Embryonic facial prominence (tissue), 1 donor: ENCODE measurements around the gene CWC25.

Source experiments
- DNase-seq: peaks from one replicate; pipeline ENCODE4 v3.0.0-alpha.2; 2016; ENCODE audit errors: extremely low spot score

CWC25 gene

GRCh38 chr17:38783227-38783626 is 41.9 kb downstream of the CWC25 start:
- DNase-seq, result no peak

- no peak for DNase-seq
Measured at GRCh38 chr17:38779965-38780752, 45.0 kb downstream of the CWC25 start.

DNA sequence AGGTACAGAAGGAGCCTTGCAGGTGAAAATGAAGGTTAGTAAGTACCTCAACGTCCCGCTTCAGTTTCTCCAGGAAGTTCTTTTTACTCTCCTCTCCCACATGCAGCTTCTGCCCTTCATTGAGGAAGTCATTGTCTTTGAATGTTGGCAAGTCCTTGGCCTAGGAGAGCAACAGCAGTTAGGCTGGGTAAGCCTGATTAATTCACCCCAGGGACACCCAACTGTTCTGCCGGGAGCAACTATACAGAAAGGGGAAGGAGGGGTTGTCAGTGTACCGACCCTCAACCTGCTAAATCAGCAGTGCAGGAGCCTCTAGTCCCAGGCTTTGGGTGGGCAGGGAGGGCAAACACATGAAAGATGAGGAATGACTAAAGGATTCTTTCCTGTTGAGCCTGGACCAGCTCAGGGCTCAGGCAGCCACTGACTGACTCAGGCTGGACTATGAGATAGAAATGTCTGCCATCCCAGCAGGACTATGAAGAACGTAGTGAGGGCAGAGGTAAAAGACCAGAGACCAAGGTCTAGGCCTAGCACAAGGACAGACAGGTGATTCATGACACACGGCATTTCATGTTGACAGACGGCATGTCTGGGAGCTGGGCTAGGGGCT is 47.4 kb downstream of the CWC25 start:
- no peak for DNase-seq

GRCh38 chr17:38773258-38773657 is 51.9 kb downstream of the CWC25 start:
- no peak for DNase-seq

GRCh38 chr17:38768417-38768816 is 56.7 kb downstream of the CWC25 start:
- DNase-seq, result no peak

- no peak for DNase-seq
Measured at GRCh38 chr17:38766341-38766740, 58.8 kb downstream of the CWC25 start.

GRCh38 chr17:38762231-38762630 is 62.9 kb downstream of the CWC25 start:
- no peak for DNase-seq

DNA sequence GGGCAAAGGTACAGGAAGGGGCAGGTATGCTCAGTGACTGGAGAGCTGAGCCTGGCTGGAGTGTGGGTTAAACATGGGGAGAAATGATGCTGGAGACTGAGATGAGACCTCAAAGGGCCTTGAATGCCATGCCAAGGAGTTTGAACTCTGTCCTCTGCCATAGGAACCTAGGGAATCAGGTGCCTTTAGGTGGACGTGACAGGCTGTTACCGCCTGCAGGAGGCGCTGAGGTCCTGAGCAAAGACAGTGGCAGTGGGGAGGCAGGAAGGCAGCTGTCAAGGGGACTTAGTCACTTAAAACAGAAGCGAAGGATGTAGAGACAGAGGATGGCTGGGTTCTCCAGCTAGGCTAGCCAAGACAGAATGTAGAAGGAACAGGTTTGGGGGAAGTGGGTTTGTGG is 63.5 kb downstream of the CWC25 start:
- no peak for DNase-seq

DNA sequence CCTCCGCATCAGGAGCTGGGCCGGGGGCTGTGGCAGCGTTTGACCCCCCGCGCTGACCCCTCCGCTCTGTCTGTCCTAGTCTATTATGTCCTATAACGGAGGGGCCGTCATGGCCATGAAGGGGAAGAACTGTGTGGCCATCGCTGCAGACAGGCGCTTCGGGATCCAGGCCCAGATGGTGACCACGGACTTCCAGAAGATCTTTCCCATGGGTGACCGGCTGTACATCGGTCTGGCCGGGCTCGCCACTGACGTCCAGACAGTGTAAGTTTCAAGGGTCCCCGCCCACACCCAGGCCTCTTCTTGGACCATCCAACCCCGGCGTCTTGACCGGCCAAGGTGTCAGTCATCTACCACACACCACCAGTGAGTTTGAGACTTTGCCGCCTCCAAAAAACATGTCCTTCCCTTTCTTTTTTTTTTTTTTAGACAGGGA is 72.0 kb downstream of the CWC25 start:
- no peak for DNase-seq

- DNase-seq, result peak; percentile 98
Measured at GRCh38 chr17:38752308-38753070, 72.6 kb downstream of the CWC25 start, which contains the start of gene PSMB3. TSS of gene PSMB3 (plus strand) at chr17:38752741. CDS start at chr17:38752827, 86 bp downstream.

DNA sequence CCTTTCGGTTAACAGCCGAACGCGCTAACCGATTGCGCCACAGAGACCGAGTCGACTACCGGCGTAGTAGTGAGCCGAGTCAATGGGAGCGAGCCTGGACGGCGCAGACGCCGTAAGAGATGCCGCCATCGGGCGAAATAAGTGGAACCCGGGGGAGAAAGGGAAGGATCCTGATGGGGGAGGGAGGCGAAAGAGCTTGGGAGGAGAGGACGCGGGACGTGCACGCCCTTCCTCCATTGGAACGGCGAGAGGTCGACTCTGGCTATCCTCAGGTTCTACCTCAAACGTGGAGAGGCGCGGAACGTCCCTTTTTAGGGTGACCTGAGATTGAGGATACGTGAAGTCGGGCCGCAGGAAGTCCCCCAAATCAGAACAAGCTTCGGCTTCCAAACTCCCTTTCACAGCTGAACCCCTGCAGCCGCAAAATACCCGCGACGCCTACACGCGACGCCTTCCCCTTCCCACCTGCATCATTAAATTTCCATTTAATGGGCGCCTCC is 73.3 kb downstream of the CWC25 start:
- DNase-seq, result peak; percentile 71

- no peak for DNase-seq
Measured at GRCh38 chr17:38751144-38751807, 73.8 kb downstream of the CWC25 start.
